Pancreas (tissue), 10 donors: ENCODE measurements around the gene SP8. TPM values are rescaled to one million over a fixed set of nuclear protein-coding genes. Genes with fewer than 3 reads are reported as not detected.

Experiments used
- ATAC-seq, 4 donors: fragments of 200-7000 bp; cut with Tn5 transposase; one replicate each; pipeline versions ENCODE4 v1.8.0 to v1.9.1; 2020; ENCODE audit warnings: mild to moderate bottlenecking in 4 of 4, moderate library complexity in 4 of 4
- DNase-seq, 6 donors: peaks; one replicate each; pipeline ENCODE4 v3.0.0-alpha.2; 2020
- FAIRE-seq: peaks from 2 replicates; lab custom pipeline; 2012; peaks lifted over from hg19 to GRCh38; lab: Jason Lieb, UNC
- H3K27ac ChIP-seq, 4 donors: fragments of 200-600 bp; sonication (generic); 1 replicate in 3 of 4; 2 replicates in 1 of 4; pipeline versions ENCODE4 v1.5.0 to v1.8.0; 2020
- H3K27me3 ChIP-seq, 4 donors: fragments of 200-600 bp; one replicate each; pipeline ENCODE4 v1.8.0; 2021
- H3K36me3 ChIP-seq, 3 donors: fragments of 200-600 bp; sonication (generic) in 1 of 3; one replicate each; pipeline versions ENCODE4 v1.5.0 to v1.8.0; 2020 to 2021
- H3K4me1 ChIP-seq, 3 donors: fragments of 200-600 bp; one replicate each; pipeline ENCODE4 v1.8.0; 2021
- H3K4me3 ChIP-seq, 4 donors: fragments of 200-600 bp; sonication (generic) in 2 of 4; one replicate each; pipeline versions ENCODE4 v1.5.0 to v1.8.0; 2020 to 2021
- H3K9me3 ChIP-seq, 4 donors: fragments of 200-600 bp; one replicate each; pipeline ENCODE4 v1.8.0; 2021
- WGBS, 2 donors: extraction: QIAGEN DNeasy Blood & Tissue Kit; methylation state at CpG; one replicate each; pipeline ENCODE4 v1.1.7; 2013; 5-methylcytosine and 5-hydroxymethylcytosine counted together
- intact Hi-C, 3 donors: fragments of 100-400 bp; cut with DNase I; formaldehyde crosslinking; loops; one replicate each; pipeline versions ENCODE4 v1.11.1 to v1.14.2; 2022
- polyA plus RNA-seq, 2 donors: library from polyadenylated mRNA; stranded (reverse); fragments of 200-250 nt; gene quantifications; one replicate each; pipeline ENCODE4 v1.2.3, GENCODE V29; 2013
- total RNA-seq, 6 donors: library from RNA; stranded (reverse); fragmentation: NEBNext Ultra II Directional in 4 of 6; extraction: Animal tissue kit (Norgen Biotek cat#: 25700) in 4 of 6; gene quantifications; one replicate each; pipeline versions ENCODE4 v1.2.1 to v1.2.4, GENCODE V29; 2021 to 2023
- TF ChIP-seq, protein P1 (sequence below), 4 donors: fragments of 200-600 bp; sonication (generic) in 3 of 4; IDR thresholded peaks; one replicate each; pipeline versions ENCODE4 v1.5.0 to v1.8.0; 2021; ENCODE audit warnings: antibody characterized with exemption in 4 of 4
- donor health status: healthy with polysubstance abuse.
- donor health status: DM: no; HTN: no; CAD: no; lungs with moderate emphysema.
- donor health status: DM: no; HTN: no; CAD: no.
- donor health status: control.
- donor health status: control.
- donor health status: Bipolar disorder and iron deficiency.
- donor health status: DM: yes; HTN: yes; CAD: no.
- donor health status: DM: no; HTN: no; CAD: no.
- donor health status: DM: no; HTN: no; CAD: no.
- donor health status: DM: yes; HTN: yes; CAD: no.

Gene SP8
- total and polyA plus RNA-seq, 8 donors: not detected

DNA sequence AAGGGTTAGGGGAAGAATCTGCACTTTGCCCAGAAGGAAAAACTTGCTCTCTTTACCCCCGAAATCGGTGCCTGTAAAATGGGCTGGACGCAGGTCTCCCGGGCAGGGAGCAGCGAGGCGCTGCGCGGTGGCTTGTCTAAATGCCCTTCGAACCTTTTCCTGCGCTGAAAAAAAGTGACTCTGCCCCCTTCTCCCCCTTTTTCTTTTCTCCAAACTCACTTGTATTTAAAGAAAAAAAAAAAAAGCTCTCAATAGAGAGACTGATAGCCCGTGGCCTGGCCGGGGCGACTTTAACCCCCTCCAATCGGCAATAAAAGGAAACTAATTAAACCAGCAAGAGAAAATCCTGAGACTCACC is 286 bp downstream of the SP8 start:
- no peak for FAIRE-seq
- peaks cover 0 to 5% (median 0%) of the 10 kb centered on the region in 3 donors for H3K4me1 ChIP-seq
- intact Hi-C loops: loop anchor here in 1 of 3 donors (10.0 kb wide), 1 partner anchor 458 kb away; no protein-coding TSS in a partner anchor
- H3K27me3 ChIP-seq: peaks cover 11 to 92% (median 52%) of the 10 kb centered on the region in 4 donors
- 10% methylated on average over 14 of the region's 14 CpGs for WGBS, 2 donors
- no peak overlapping the region for H3K27ac ChIP-seq
- no peak for ATAC-seq
- H3K9me3 ChIP-seq: no peaks in the 10 kb centered on the region
- TF ChIP-seq, protein P1, sequence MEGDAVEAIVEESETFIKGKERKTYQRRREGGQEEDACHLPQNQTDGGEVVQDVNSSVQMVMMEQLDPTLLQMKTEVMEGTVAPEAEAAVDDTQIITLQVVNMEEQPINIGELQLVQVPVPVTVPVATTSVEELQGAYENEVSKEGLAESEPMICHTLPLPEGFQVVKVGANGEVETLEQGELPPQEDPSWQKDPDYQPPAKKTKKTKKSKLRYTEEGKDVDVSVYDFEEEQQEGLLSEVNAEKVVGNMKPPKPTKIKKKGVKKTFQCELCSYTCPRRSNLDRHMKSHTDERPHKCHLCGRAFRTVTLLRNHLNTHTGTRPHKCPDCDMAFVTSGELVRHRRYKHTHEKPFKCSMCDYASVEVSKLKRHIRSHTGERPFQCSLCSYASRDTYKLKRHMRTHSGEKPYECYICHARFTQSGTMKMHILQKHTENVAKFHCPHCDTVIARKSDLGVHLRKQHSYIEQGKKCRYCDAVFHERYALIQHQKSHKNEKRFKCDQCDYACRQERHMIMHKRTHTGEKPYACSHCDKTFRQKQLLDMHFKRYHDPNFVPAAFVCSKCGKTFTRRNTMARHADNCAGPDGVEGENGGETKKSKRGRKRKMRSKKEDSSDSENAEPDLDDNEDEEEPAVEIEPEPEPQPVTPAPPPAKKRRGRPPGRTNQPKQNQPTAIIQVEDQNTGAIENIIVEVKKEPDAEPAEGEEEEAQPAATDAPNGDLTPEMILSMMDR (IDR thresholded peaks at IDR 0.05): no peak
- no peaks in the 10 kb centered on the region for H3K36me3 ChIP-seq
- peak overlapping the region in 1 of 4 donors; percentile 14 for H3K4me3 ChIP-seq
- DNase-seq: no peak

DNA sequence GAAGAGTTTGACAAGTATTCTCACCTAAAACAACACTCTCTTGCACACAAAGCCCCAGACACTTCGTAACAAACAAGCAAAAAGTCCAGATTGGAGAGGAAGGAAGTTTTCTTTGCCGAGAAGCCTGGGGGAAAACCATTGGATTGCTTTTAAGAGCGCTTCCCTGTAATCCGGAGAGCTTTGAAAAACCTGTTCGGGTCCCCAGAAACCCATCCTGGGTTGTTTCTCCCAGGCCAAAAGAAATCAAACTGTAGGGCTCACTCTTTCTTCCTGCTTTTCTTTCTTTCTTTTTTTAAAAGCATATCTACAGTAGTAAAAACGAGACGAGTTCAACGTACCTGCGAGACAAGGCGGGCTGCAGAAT is 655 bp downstream of the SP8 start:
- Histone ChIP-seq H3K36me3 (no peaks in the 10 kb centered on the region), H3K27me3 (peaks cover 11 to 91% (median 51%) of the 10 kb centered on the region in 4 donors), H3K4me3 (peak overlapping the region in 2 of 4 donors; percentile 3 to 33), H3K27ac (no peak overlapping the region), H3K4me1 (peaks cover 0 to 5% (median 0%) of the 10 kb centered on the region in 3 donors), H3K9me3 (no peaks in the 10 kb centered on the region)
- intact Hi-C loops: loop anchor here in 1 of 3 donors (10.0 kb wide), 1 partner anchor 459 kb away; no protein-coding TSS in a partner anchor
- TF ChIP-seq, protein P1 (IDR thresholded peaks at IDR 0.05): no peak
- DNase-seq (no peak), FAIRE-seq (no peak), ATAC-seq (no peak)
- 17 to 21% methylated on average over 10 of the region's 10 CpGs for WGBS, 2 donors

DNA sequence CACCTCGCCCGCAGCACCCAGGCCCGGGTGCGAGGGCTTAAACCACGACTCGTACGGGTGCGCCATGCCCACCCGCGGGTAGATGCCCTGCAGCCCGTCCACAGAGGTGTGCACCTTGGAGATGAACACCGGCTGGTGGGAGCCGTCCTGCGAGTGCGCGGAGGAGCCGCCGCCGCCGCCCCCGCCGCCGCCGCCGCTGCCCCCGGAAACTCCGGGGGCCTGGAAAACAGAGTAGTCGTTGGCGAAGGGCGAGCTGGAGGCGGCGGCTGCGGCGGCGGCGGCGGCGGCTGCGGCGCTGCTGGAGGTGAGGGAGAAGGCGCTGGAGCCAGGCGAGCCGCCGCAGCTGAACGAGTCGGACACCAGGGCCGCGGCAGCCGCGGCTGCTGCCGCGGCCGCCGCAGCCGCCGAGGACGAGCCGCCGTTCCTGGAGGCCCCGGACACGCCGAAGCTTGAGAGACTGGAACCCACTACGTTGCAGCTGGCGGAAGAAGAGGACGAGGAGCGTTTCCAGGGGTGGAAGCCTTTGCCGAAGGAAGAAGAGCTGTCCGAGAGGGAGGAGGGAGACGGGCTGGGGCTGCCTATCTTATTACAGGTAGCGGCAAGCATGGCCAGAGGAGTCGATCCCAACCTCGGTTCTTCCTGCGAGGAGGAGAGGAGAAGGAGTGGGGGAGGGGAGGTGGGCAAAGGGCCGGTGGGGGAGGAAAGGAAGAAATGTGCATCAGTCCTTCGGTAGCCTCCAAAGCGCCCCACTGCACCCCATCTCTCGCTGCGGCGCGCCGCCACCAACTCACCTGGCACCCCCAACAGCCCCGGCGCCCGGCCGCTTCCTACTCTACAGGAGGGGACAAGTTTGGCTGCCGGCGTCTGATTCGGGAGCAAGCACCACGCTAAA is 1.3 kb downstream of the SP8 start:
- peak; percentile 41 to 74 (median 52) for ATAC-seq
- Histone ChIP-seq H3K36me3 (no peaks in the 10 kb centered on the region), H3K27me3 (peaks cover 15 to 91% (median 50%) of the 10 kb centered on the region in 4 donors), H3K9me3 (no peaks in the 10 kb centered on the region), H3K4me3 (peak overlapping the region in 2 of 4 donors; percentile 3 to 33), H3K4me1 (peaks cover 0 to 5% (median 0%) of the 10 kb centered on the region in 3 donors), H3K27ac (no peak overlapping the region)
- peak in 4 of 6 donors; percentile 17 to 72 (median 48) for DNase-seq
- TF ChIP-seq, protein P1 (IDR thresholded peaks at IDR 0.05): no peak
- no peak for FAIRE-seq
- 4% methylated on average over 51 to 89 of the region's 89 CpGs for WGBS, 2 donors
- intact Hi-C loops: loop anchor here in 1 of 3 donors (10.0 kb wide), 1 partner anchor 459 kb away; no protein-coding TSS in a partner anchor

GRCh38 chr7:20784388-20785156 is 2.1 kb downstream of the SP8 start:
- intact Hi-C loops: loop anchor here in 1 of 3 donors (10.0 kb wide), 1 partner anchor 460 kb away; no protein-coding TSS in a partner anchor
- Histone ChIP-seq H3K27me3 (peaks cover 16 to 90% (median 44%) of the 10 kb centered on the region in 4 donors), H3K27ac (no peak overlapping the region), H3K4me3 (peak overlapping the region in 2 of 4 donors; percentile 3 to 33), H3K4me1 (peaks cover 0 to 5% (median 0%) of the 10 kb centered on the region in 3 donors), H3K36me3 (no peaks in the 10 kb centered on the region), H3K9me3 (no peaks in the 10 kb centered on the region)
- WGBS, 2 donors: 8 to 11% methylated on average over 68 to 93 of the region's 93 CpGs
- DNase-seq: peak in 4 of 6 donors; percentile 21 to 75 (median 45)
- TF ChIP-seq, protein P1 (IDR thresholded peaks at IDR 0.05): no peak
- peak in 3 of 4 donors; percentile 26 to 50 (median 29) for ATAC-seq
- no peak for FAIRE-seq
